WTC11 (cell line): ENCODE results near the gene UTY. TPM values are rescaled to one million over a fixed set of nuclear protein-coding genes. Genes with fewer than 3 reads are reported as not detected.

ENCODE experiments used
- ATAC-seq: fragments of 200-7000 bp; cut with Tn5 transposase; 2 replicates; pipeline ENCODE4 v1.10.0; 2021; ENCODE audit warnings: mild to moderate bottlenecking, moderate library complexity
- CTCF ChIA-PET: fragments of 300-600 bp; sonication (Branson Sonifier 250); formaldehyde crosslinking; loops from one replicate; lab custom pipeline; 2021; ENCODE audit warnings: antibody characterized with exemption; lab: Charles Lee
- POLR2A ChIA-PET: fragments of 350-600 bp; sonication (Branson Sonifier 250); formaldehyde crosslinking; loops from one replicate; lab custom pipeline; 2021; ENCODE audit warnings: antibody characterized with exemption; lab: Charles Lee
- DNase-seq: peaks from one replicate; pipeline ENCODE4 v3.0.0; 2021; ENCODE audit warnings: low spot score
- H3K27ac Mint-ChIP-seq: 2 replicates; pipeline ENCODE4 v1.8.0; 2021; ENCODE audit warnings: mixed read lengths
- H3K27me3 Mint-ChIP-seq: 2 replicates; pipeline ENCODE4 v1.8.0; 2021; ENCODE audit warnings: low read depth, mild to moderate bottlenecking, moderate library complexity, mixed read lengths
- H3K36me3 Mint-ChIP-seq: 2 replicates; pipeline ENCODE4 v1.8.0; 2021; ENCODE audit warnings: mixed read lengths
- H3K4me1 Mint-ChIP-seq: 2 replicates; pipeline ENCODE4 v1.8.0; 2022; ENCODE audit warnings: mixed read lengths
- H3K4me3 Mint-ChIP-seq: 2 replicates; pipeline ENCODE4 v1.8.0; 2021; ENCODE audit warnings: mild to moderate bottlenecking, moderate library complexity, mixed read lengths
- H3K9me3 Mint-ChIP-seq: 2 replicates; pipeline ENCODE4 v1.8.0; 2021; ENCODE audit warnings: mixed read lengths
- ATF1 ChIP-seq: sonication (generic); formaldehyde crosslinking; IDR thresholded peaks from 2 replicates; pipeline ENCODE4 v1.8.1; 2023; ENCODE audit warnings: mild to moderate bottlenecking, moderate library complexity, missing genetic modification reagents
- EMX1 ChIP-seq: fragments of 250-450 bp; sonication (Bioruptor Pico); IDR thresholded peaks from 2 replicates; pipeline ENCODE4 v1.8.0; 2021; ENCODE audit warnings: mild to moderate bottlenecking
- GABPB1 ChIP-seq: sonication (generic); formaldehyde crosslinking; IDR thresholded peaks from 2 replicates; pipeline ENCODE4 v1.8.1; 2023; ENCODE audit warnings: mild to moderate bottlenecking, missing genetic modification reagents
- JAZF1 ChIP-seq: fragments of 250-450 bp; sonication (Bioruptor Pico); IDR thresholded peaks from 2 replicates; pipeline ENCODE4 v1.9.0; 2021; ENCODE audit warnings: moderate library complexity, mild to moderate bottlenecking, inconsistent platforms
- JUN ChIP-seq: sonication (generic); formaldehyde crosslinking; IDR thresholded peaks from 2 replicates; pipeline ENCODE4 v1.8.0; 2023; ENCODE audit warnings: mild to moderate bottlenecking, missing genetic modification reagents
- KAT7 ChIP-seq: sonication (generic); formaldehyde crosslinking; IDR thresholded peaks from 2 replicates; pipeline ENCODE4 v1.8.1; 2023; ENCODE audit warnings: missing genetic modification reagents, mild to moderate bottlenecking, borderline replicate concordance
- MAX ChIP-seq: sonication (generic); formaldehyde crosslinking; IDR thresholded peaks from 2 replicates; pipeline ENCODE4 v1.8.0; 2022; ENCODE audit warnings: mild to moderate bottlenecking, missing genetic modification reagents
- MYBL2 ChIP-seq: sonication (generic); formaldehyde crosslinking; IDR thresholded peaks from 2 replicates; pipeline ENCODE4 v1.8.1; 2023; ENCODE audit warnings: mild to moderate bottlenecking, moderate library complexity, missing genetic modification reagents
- NFATC4 ChIP-seq: fragments of 250-450 bp; sonication (Bioruptor Pico); IDR thresholded peaks from 2 replicates; pipeline ENCODE4 v1.9.0; 2021; ENCODE audit warnings: mild to moderate bottlenecking
- NFYB ChIP-seq: sonication (generic); formaldehyde crosslinking; conservative IDR thresholded peaks from 2 replicates; pipeline ENCODE4 v1.8.0; 2022; ENCODE audit warnings: low read depth, missing genetic modification reagents
- NR2C2 ChIP-seq: sonication (generic); formaldehyde crosslinking; IDR thresholded peaks from 2 replicates; pipeline ENCODE4 v1.8.0; 2022; ENCODE audit warnings: mild to moderate bottlenecking, missing genetic modification reagents
- NR3C1 ChIP-seq: sonication (generic); formaldehyde crosslinking; conservative IDR thresholded peaks from 2 replicates; pipeline ENCODE4 v1.8.1; 2023; ENCODE audit warnings: low read depth, mild to moderate bottlenecking, missing genetic modification reagents
- SOX15 ChIP-seq: fragments of 250-450 bp; sonication (Bioruptor Pico); IDR thresholded peaks from 2 replicates; pipeline ENCODE4 v1.9.0; 2021; ENCODE audit warnings: mild to moderate bottlenecking
- ZNF423 ChIP-seq: fragments of 250-450 bp; sonication (Bioruptor Pico); IDR thresholded peaks from 2 replicates; pipeline ENCODE4 v2.1.2; 2022; ENCODE audit warnings: mild to moderate bottlenecking, moderate library complexity
- ZNF425 ChIP-seq: fragments of 250-450 bp; sonication (Bioruptor Pico); conservative IDR thresholded peaks from 2 replicates; pipeline ENCODE4 v1.9.0; 2021; ENCODE audit warnings: mild to moderate bottlenecking
- ZNF671 ChIP-seq: fragments of 250-450 bp; sonication (Bioruptor Pico); IDR thresholded peaks from 2 replicates; pipeline ENCODE4 v1.8.0; 2021; ENCODE audit warnings: mild to moderate bottlenecking
- total RNA-seq: library from RNA; stranded (reverse); gene quantifications from 3 replicates; pipeline ENCODE4 v1.2.3, GENCODE V29; 2021
- TF ChIP-seq, protein P1 (sequence below): sonication (generic); formaldehyde crosslinking; IDR thresholded peaks from 2 replicates; pipeline ENCODE4 v1.8.1; 2023; ENCODE audit warnings: mild to moderate bottlenecking, missing genetic modification reagents, borderline replicate concordance
- TF ChIP-seq, protein P2 (sequence below): sonication (generic); formaldehyde crosslinking; IDR thresholded peaks from 2 replicates; pipeline ENCODE4 v1.8.0; 2023; ENCODE audit warnings: missing genetic modification reagents, mild to moderate bottlenecking, borderline replicate concordance
- TF ChIP-seq, protein P3 (sequence below): sonication (generic); formaldehyde crosslinking; IDR thresholded peaks from 2 replicates; pipeline ENCODE4 v1.8.1; 2023; ENCODE audit warnings: mild to moderate bottlenecking, missing genetic modification reagents, moderate library complexity
- TF ChIP-seq, protein P4 (sequence below): sonication (generic); formaldehyde crosslinking; IDR thresholded peaks from 2 replicates; pipeline ENCODE4 v1.8.1; 2022; ENCODE audit warnings: missing genetic modification reagents, borderline replicate concordance
- TF ChIP-seq, protein P5 (sequence below): sonication (generic); formaldehyde crosslinking; IDR thresholded peaks from 2 replicates; pipeline ENCODE4 v1.8.1; 2023; ENCODE audit warnings: mild to moderate bottlenecking, missing genetic modification reagents

The UTY gene
- total RNA-seq, 1 experiment from 2014 or later: 23.3 TPM

DNA sequence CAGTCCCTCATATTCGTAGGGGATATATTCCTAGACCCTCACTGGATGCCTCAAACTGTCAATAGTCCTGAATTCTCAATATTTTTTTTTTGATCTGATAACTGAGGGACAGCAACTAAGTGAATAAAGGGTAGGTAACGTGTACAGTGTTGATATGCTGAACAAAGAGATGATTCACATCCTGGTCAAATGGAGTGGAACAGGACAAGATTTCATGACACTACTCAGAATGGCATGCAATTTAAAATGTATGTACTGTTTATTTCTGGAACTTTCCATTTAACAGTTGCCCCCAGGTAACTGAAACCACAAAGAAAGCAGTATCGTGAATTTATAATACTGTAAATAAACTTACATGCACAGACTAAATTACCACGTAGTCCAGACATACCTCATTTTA is 128.4 kb downstream of the UTY start (continued):
- TF ChIP-seq, protein P1, sequence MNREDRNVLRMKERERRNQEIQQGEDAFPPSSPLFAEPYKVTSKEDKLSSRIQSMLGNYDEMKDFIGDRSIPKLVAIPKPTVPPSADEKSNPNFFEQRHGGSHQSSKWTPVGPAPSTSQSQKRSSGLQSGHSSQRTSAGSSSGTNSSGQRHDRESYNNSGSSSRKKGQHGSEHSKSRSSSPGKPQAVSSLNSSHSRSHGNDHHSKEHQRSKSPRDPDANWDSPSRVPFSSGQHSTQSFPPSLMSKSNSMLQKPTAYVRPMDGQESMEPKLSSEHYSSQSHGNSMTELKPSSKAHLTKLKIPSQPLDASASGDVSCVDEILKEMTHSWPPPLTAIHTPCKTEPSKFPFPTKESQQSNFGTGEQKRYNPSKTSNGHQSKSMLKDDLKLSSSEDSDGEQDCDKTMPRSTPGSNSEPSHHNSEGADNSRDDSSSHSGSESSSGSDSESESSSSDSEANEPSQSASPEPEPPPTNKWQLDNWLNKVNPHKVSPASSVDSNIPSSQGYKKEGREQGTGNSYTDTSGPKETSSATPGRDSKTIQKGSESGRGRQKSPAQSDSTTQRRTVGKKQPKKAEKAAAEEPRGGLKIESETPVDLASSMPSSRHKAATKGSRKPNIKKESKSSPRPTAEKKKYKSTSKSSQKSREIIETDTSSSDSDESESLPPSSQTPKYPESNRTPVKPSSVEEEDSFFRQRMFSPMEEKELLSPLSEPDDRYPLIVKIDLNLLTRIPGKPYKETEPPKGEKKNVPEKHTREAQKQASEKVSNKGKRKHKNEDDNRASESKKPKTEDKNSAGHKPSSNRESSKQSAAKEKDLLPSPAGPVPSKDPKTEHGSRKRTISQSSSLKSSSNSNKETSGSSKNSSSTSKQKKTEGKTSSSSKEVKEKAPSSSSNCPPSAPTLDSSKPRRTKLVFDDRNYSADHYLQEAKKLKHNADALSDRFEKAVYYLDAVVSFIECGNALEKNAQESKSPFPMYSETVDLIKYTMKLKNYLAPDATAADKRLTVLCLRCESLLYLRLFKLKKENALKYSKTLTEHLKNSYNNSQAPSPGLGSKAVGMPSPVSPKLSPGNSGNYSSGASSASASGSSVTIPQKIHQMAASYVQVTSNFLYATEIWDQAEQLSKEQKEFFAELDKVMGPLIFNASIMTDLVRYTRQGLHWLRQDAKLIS (CRISPR knock-in tag): no peak
- TF ChIP-seq JAZF1 (CRISPR knock-in tag) (no peak), ATF1 (no peak), NFATC4 (CRISPR knock-in tag) (no peak), GABPB1 (CRISPR knock-in tag) (no peak), ZNF671 (CRISPR knock-in tag) (no peak), NR3C1 (CRISPR knock-in tag) (no peak), MAX (CRISPR knock-in tag) (no peak)

DNA sequence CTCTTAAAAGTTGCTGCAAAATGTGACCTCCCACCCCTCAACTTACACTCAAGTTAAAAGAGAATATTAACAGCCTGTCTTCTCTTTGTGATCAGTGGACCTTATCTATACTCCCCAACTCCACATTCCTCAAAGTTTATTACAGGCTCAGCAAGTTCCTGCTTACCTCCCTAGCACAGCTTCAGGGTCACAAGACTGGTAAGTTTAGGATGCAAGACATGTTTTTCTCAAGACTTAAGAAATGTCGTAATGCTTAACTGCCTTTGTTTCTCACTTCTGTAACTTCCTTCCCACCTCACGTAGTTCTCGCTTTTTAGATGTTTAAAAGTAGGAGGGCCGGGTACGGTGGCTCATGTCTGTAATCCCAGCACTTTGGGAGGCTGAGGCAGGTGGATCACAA is 132.7 kb downstream of the UTY start:
- POLR2A ChIA-PET: no interaction called here
- CTCF ChIA-PET: no interaction called here
- no peaks in the 10 kb centered on the region for H3K27me3 Mint-ChIP-seq
- no peak for DNase-seq
- H3K4me1 Mint-ChIP-seq: peaks cover 5% of the 10 kb centered on the region; the same call in 1 of the 2 replicates
- no peaks in the 10 kb centered on the region for H3K9me3 Mint-ChIP-seq
- H3K36me3 Mint-ChIP-seq: peaks cover 29% of the 10 kb centered on the region
- TF ChIP-seq MYBL2: no peak
- TF ChIP-seq ZNF425: no peak
- TF ChIP-seq NFYB (CRISPR knock-in tag): no peak
- TF ChIP-seq KAT7: no peak
- TF ChIP-seq, protein P2, sequence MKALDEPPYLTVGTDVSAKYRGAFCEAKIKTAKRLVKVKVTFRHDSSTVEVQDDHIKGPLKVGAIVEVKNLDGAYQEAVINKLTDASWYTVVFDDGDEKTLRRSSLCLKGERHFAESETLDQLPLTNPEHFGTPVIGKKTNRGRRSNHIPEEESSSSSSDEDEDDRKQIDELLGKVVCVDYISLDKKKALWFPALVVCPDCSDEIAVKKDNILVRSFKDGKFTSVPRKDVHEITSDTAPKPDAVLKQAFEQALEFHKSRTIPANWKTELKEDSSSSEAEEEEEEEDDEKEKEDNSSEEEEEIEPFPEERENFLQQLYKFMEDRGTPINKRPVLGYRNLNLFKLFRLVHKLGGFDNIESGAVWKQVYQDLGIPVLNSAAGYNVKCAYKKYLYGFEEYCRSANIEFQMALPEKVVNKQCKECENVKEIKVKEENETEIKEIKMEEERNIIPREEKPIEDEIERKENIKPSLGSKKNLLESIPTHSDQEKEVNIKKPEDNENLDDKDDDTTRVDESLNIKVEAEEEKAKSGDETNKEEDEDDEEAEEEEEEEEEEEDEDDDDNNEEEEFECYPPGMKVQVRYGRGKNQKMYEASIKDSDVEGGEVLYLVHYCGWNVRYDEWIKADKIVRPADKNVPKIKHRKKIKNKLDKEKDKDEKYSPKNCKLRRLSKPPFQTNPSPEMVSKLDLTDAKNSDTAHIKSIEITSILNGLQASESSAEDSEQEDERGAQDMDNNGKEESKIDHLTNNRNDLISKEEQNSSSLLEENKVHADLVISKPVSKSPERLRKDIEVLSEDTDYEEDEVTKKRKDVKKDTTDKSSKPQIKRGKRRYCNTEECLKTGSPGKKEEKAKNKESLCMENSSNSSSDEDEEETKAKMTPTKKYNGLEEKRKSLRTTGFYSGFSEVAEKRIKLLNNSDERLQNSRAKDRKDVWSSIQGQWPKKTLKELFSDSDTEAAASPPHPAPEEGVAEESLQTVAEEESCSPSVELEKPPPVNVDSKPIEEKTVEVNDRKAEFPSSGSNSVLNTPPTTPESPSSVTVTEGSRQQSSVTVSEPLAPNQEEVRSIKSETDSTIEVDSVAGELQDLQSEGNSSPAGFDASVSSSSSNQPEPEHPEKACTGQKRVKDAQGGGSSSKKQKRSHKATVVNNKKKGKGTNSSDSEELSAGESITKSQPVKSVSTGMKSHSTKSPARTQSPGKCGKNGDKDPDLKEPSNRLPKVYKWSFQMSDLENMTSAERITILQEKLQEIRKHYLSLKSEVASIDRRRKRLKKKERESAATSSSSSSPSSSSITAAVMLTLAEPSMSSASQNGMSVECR: no peak
- H3K27ac Mint-ChIP-seq: no peak overlapping the region
- no peak for ATAC-seq
- H3K4me3 Mint-ChIP-seq: no peak overlapping the region

DNA sequence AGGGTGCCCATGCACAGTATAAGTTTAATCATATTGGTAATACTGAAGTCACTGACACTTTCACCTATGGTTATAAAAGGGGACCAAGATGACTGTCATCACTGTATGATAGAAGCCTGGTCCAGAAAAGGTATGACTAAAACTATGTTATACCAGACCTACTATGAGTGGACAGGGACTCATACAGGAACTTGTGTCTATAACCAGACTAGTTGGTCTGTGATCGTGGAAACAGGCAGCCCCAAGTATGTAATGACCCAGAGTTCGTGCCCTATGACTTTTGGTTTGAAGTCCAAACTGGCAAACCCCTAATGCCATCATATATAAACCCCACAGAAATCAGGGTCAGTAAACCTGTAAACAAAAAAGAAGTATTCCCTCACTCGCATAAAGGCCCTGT is 134.3 kb downstream of the UTY start:
- ATAC-seq (no peak), DNase-seq (no peak)
- Mint-ChIP-seq H3K4me1 (peaks cover 5% of the 10 kb centered on the region; the same call in 1 of the 2 replicates), H3K36me3 (peaks cover 28% of the 10 kb centered on the region), H3K27me3 (no peaks in the 10 kb centered on the region), H3K4me3 (no peak overlapping the region), H3K27ac (no peak overlapping the region), H3K9me3 (peaks cover 4% of the 10 kb centered on the region)
- ChIA-PET CTCF (no interaction called here), POLR2A (no interaction called here)
- TF ChIP-seq NFATC4 (CRISPR knock-in tag) (no peak), ZNF423 (no peak), EMX1 (CRISPR knock-in tag) (no peak), JUN (CRISPR knock-in tag) (no peak), SOX15 (CRISPR knock-in tag) (no peak), NR2C2 (CRISPR knock-in tag) (no peak)
- TF ChIP-seq, protein P3, sequence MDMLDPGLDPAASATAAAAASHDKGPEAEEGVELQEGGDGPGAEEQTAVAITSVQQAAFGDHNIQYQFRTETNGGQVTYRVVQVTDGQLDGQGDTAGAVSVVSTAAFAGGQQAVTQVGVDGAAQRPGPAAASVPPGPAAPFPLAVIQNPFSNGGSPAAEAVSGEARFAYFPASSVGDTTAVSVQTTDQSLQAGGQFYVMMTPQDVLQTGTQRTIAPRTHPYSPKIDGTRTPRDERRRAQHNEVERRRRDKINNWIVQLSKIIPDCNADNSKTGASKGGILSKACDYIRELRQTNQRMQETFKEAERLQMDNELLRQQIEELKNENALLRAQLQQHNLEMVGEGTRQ (CRISPR knock-in tag): no peak
- TF ChIP-seq, protein P4, sequence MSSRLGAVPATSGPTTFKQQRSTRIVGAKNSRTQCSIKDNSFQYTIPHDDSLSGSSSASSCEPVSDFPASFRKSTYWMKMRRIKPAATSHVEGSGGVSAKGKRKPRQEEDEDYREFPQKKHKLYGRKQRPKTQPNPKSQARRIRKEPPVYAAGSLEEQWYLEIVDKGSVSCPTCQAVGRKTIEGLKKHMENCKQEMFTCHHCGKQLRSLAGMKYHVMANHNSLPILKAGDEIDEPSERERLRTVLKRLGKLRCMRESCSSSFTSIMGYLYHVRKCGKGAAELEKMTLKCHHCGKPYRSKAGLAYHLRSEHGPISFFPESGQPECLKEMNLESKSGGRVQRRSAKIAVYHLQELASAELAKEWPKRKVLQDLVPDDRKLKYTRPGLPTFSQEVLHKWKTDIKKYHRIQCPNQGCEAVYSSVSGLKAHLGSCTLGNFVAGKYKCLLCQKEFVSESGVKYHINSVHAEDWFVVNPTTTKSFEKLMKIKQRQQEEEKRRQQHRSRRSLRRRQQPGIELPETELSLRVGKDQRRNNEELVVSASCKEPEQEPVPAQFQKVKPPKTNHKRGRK (CRISPR knock-in tag): no peak
- TF ChIP-seq, protein P5, sequence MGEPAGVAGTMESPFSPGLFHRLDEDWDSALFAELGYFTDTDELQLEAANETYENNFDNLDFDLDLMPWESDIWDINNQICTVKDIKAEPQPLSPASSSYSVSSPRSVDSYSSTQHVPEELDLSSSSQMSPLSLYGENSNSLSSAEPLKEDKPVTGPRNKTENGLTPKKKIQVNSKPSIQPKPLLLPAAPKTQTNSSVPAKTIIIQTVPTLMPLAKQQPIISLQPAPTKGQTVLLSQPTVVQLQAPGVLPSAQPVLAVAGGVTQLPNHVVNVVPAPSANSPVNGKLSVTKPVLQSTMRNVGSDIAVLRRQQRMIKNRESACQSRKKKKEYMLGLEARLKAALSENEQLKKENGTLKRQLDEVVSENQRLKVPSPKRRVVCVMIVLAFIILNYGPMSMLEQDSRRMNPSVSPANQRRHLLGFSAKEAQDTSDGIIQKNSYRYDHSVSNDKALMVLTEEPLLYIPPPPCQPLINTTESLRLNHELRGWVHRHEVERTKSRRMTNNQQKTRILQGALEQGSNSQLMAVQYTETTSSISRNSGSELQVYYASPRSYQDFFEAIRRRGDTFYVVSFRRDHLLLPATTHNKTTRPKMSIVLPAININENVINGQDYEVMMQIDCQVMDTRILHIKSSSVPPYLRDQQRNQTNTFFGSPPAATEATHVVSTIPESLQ (CRISPR knock-in tag): no peak
